DND-41 (cell line): Measurements from ENCODE around the gene BEX3.

Experiments used
- EZH2 ChIP-seq: IDR thresholded peaks from 3 replicates; pipeline ENCODE4 v1.6.1; 2012; ENCODE audit warnings: borderline replicate concordance, low read depth, mild to moderate bottlenecking, moderate library complexity, low read length, inconsistent platforms; ENCODE audit not compliant: severe bottlenecking
- TF ChIP-seq, protein P1 (sequence below): IDR thresholded peaks from 2 replicates; pipeline ENCODE4 v1.5.1; 2012; ENCODE audit warnings: borderline replicate concordance, low read length, moderate library complexity, mild to moderate bottlenecking; ENCODE audit not compliant: poor library complexity, severe bottlenecking; ENCODE audit errors: extremely low read depth

DNA sequence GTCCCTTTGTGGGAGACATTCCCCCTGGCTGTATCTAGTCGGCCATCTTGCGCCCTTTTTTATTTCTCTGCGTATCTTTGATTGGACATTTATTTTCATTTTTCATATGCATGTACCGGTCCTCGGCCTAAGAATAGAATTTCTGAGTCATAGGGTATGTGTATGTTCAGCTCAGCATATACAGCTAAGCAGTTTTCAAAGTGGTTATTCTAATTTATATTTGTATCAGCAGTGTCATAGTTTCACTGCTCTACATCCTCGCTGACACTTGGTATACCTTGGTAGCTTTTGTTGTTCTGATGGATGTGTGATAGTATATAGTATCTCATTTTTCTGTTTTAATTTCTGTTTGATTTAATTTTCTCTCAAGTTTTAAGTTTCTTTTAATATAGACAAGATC lies 38.7 kb downstream of the BEX3 start:
- TF ChIP-seq, protein P1, sequence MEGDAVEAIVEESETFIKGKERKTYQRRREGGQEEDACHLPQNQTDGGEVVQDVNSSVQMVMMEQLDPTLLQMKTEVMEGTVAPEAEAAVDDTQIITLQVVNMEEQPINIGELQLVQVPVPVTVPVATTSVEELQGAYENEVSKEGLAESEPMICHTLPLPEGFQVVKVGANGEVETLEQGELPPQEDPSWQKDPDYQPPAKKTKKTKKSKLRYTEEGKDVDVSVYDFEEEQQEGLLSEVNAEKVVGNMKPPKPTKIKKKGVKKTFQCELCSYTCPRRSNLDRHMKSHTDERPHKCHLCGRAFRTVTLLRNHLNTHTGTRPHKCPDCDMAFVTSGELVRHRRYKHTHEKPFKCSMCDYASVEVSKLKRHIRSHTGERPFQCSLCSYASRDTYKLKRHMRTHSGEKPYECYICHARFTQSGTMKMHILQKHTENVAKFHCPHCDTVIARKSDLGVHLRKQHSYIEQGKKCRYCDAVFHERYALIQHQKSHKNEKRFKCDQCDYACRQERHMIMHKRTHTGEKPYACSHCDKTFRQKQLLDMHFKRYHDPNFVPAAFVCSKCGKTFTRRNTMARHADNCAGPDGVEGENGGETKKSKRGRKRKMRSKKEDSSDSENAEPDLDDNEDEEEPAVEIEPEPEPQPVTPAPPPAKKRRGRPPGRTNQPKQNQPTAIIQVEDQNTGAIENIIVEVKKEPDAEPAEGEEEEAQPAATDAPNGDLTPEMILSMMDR, result no peak
- no peak for TF ChIP-seq EZH2
